BJ (cell line): ENCODE data around the gene FNDC3A. TPM values are rescaled to one million over a fixed set of nuclear protein-coding genes. Genes with fewer than 3 reads are reported as not detected.
A peak's percentile ranks its signal among the peaks of the same experiment; 100 is the strongest.

Experiments
- CTCF ChIA-PET: fragments of 350-600 bp; formaldehyde crosslinking; extraction: SDS; loops from one replicate; lab custom pipeline; 2021; ENCODE audit warnings: antibody characterized with exemption, inconsistent platforms; lab: Yijun Ruan, JAX
- POLR2A ChIA-PET: fragments of 300-600 bp; sonication (Branson Sonifier 250); formaldehyde crosslinking; extraction: SDS; loops from one replicate; lab custom pipeline; 2021; ENCODE audit warnings: antibody characterized with exemption; lab: Charles Lee
- DNase-seq: peaks from one replicate; pipeline ENCODE4 v3.0.0-alpha.2; 2011; ENCODE audit warnings: low read depth
- H3K27me3 ChIP-seq: 2 replicates; pipeline ENCODE4 v1.6.0; 2011; ENCODE audit warnings: low read length; ENCODE audit not compliant: control insufficient read depth, insufficient read depth
- H3K36me3 ChIP-seq: 2 replicates; pipeline ENCODE4 v1.5.1; 2011; ENCODE audit warnings: low read length; ENCODE audit not compliant: control insufficient read depth, insufficient read depth
- H3K4me3 ChIP-seq: 2 replicates; pipeline ENCODE4 v1.5.1; 2011; ENCODE audit warnings: low read depth, mild to moderate bottlenecking, control low read depth, low read length
- polyA plus RNA-seq: library from polyadenylated mRNA; depleted of rRNA; stranded (reverse); fragments of >200 nt; gene quantifications from 2 replicates; pipeline ENCODE4 v1.2.3, GENCODE V29; 2011
- TF ChIP-seq, protein P1 (sequence below): IDR thresholded peaks from 2 replicates; pipeline ENCODE4 v1.5.1; 2011; ENCODE audit warnings: low read depth, mild to moderate bottlenecking, control low read depth, inconsistent platforms, low read length, moderate library complexity; ENCODE audit not compliant: insufficient read depth

FNDC3A gene
- polyA plus RNA-seq, 1 experiment: 30.7 TPM

DNA sequence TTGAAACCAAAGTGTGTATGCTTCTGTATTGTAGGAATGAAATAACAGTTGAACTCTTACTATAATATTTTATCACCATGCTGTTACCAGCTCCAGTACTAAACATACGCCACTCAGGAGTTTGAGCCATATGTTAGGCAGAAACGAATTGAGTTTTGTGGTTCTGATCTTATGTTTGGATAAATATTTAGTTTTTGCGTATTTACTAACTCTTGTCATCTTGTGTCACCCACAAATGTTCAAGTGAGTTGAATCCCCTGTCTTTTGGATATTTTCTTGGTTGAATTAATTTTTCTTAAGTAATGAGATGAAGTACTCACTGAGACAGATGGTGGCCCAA is 1.5 kb downstream of the FNDC3A start:
- Histone ChIP-seq H3K36me3 (no peaks in the 10 kb centered on the region), H3K27me3 (no peaks in the 10 kb centered on the region), H3K4me3 (peak overlapping the region; percentile 90)
- no peak for DNase-seq
- CTCF ChIA-PET: interaction anchor here (1.9 kb wide), 1 partner anchor 208 kb away, joined by 4 read pairs; no protein-coding TSS in a partner anchor
- POLR2A ChIA-PET: no interaction called here
- TF ChIP-seq, protein P1, sequence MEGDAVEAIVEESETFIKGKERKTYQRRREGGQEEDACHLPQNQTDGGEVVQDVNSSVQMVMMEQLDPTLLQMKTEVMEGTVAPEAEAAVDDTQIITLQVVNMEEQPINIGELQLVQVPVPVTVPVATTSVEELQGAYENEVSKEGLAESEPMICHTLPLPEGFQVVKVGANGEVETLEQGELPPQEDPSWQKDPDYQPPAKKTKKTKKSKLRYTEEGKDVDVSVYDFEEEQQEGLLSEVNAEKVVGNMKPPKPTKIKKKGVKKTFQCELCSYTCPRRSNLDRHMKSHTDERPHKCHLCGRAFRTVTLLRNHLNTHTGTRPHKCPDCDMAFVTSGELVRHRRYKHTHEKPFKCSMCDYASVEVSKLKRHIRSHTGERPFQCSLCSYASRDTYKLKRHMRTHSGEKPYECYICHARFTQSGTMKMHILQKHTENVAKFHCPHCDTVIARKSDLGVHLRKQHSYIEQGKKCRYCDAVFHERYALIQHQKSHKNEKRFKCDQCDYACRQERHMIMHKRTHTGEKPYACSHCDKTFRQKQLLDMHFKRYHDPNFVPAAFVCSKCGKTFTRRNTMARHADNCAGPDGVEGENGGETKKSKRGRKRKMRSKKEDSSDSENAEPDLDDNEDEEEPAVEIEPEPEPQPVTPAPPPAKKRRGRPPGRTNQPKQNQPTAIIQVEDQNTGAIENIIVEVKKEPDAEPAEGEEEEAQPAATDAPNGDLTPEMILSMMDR: no peak

DNA sequence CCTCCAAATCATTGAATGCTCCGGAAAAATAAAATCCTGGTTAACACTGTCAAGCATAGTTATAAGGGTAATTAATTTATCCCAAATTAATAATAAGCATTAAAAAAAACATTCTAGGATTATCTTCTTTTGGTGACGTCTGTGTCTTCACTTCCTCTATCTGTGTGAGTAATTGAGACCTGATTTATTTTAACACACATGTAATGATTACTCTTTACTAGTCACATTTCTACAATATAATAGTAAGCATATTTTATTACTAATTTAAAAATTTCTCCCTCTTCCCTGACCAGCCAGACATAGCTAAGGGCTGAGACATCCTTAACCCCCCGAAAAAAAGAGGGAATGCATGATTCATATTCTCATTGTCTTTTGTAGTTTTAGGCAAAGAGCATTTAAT is 2.3 kb downstream of the FNDC3A start:
- POLR2A ChIA-PET: no interaction called here
- DNase-seq: no peak
- Histone ChIP-seq H3K36me3 (no peaks in the 10 kb centered on the region), H3K4me3 (peak overlapping the region; percentile 90), H3K27me3 (no peaks in the 10 kb centered on the region)
- TF ChIP-seq, protein P1: no peak
- CTCF ChIA-PET: no interaction called here

DNA sequence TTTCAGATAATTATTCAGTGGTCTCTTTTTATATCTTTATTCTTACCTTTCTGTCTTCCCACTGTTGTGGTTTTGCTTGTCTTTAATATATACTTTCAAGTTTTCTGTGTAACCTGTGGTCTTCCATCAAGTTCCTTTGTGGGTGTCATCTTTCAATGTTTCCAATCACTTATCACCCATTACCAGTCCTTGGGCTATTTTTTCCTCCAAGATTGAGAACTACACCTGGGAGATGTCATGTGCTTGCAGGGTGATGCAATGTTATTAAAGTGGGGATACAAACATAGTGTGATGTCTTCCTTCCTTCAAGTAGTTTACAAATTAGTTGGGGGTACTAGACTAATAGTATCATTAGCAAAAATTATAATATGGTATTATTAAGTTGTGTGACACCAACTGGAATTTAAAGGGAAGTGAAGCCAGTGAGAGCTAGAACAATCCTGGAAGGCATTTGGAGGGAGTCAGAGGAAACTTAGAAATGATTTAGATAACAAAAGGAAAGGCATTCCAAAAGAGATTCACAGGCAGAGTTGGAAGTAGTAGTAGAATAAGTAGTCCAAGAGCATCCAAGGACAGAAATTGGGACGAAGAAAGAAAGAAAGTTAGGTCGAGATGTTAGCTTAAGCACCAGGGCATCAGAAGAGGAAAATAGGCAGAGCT is 3.4 kb downstream of the FNDC3A start:
- CTCF ChIA-PET: no interaction called here
- no peaks in the 10 kb centered on the region for H3K36me3 ChIP-seq
- no peaks in the 10 kb centered on the region for H3K27me3 ChIP-seq
- POLR2A ChIA-PET: no interaction called here
- H3K4me3 ChIP-seq: no peak overlapping the region
- TF ChIP-seq, protein P1: no peak
- DNase-seq: no peak

DNA sequence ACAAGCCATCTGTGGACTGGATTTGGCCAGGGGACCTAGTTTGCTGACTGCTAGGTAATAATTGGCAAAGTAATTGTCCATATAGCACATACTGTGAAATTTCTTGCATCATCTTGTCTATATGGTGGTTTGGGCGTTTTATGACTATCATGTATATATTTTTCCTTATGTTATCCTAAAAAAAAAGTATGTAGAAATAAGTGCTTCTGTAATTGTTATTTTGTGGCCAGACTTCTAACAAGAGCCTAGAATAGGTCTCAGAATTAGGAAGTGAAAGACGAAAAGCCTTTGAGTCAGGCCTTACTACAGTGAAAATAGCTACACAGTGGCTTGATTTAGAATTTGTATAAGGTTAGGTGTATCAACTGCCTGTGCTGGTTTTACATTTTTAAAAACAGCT is 4.2 kb downstream of the FNDC3A start:
- H3K4me3 ChIP-seq: no peak overlapping the region
- ChIA-PET POLR2A (no interaction called here), CTCF (no interaction called here)
- DNase-seq: no peak
- TF ChIP-seq, protein P1: no peak
- no peaks in the 10 kb centered on the region for H3K36me3 ChIP-seq
- H3K27me3 ChIP-seq: no peaks in the 10 kb centered on the region

DNA sequence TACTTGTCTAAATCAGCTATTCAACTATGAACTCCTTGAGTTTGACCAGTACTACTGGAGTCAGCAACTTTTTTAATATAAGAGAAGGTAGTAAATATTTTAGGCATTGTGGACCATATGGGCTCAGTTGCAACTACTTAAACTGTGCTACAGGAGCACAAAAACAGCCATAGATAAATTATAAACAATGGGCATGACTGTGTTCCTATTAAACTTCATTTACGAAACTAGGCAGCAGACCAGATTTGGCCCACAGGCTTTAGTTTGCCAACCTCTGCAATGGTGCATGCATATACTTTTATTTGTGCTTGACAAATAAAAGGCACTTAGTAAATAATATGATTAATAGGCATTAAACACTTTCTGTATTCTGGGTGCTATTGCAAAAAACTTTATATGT is 7.6 kb downstream of the FNDC3A start:
- ChIA-PET CTCF (no interaction called here), POLR2A (no interaction called here)
- no peak for DNase-seq
- Histone ChIP-seq H3K27me3 (no peaks in the 10 kb centered on the region), H3K36me3 (no peaks in the 10 kb centered on the region), H3K4me3 (no peak overlapping the region)
- TF ChIP-seq, protein P1: no peak
